Measurements from ENCODE around the gene FUZ. TPM values are rescaled to one million over a fixed set of nuclear protein-coding genes. Genes with fewer than 3 reads are reported as not detected.

FUZ gene
- total and polyA plus RNA-seq, 4 donors: 3.8 to 12.5 (median 7.0) TPM

- Histone ChIP-seq H3K27me3 (ENCODE audit: control insufficient read depth in 4 of 4, insufficient read depth in 4 of 4, low read length in 3 of 4) (no peaks in the 10 kb centered on the region), H3K36me3 (ENCODE audit: control insufficient read depth in 4 of 4, insufficient read depth in 3 of 4, low read depth in 1 of 4, low read length in 3 of 4) (peaks cover 9 to 56% (median 28%) of the 10 kb centered on the region in 4 donors), H3K9me3 (ENCODE audit: control insufficient read depth in 4 of 4, low read length in 3 of 4) (no peaks in the 10 kb centered on the region), H3K27ac (ENCODE audit: low read depth in 1 of 2, low read length in 2 of 2) (no peak overlapping the region), H3K4me1 (ENCODE audit: control insufficient read depth in 4 of 4, insufficient read depth in 4 of 4, low read length in 3 of 4) (no peaks in the 10 kb centered on the region), H3K4me3 (ENCODE audit: low read depth in 1 of 3, low read length in 3 of 3) (no peak overlapping the region), H3K9ac (ENCODE audit: low read depth in 1 of 2, low read length in 2 of 2) (no peak overlapping the region)
- 98% methylated on average over 12 of the region's 12 CpGs for WGBS
- no peak for TF ChIP-seq ATF3 (IDR thresholded peaks at IDR 0.05)
- no peak for TF ChIP-seq RXRA (IDR thresholded peaks at IDR 0.05)
- TF ChIP-seq HNF4A (conservative IDR thresholded peaks at IDR 0.05): no peak
- no peak for TF ChIP-seq MAX (IDR thresholded peaks at IDR 0.05)
- no peak for TF ChIP-seq REST (IDR thresholded peaks at IDR 0.05)
- TF ChIP-seq SP1 (IDR thresholded peaks at IDR 0.05): no peak
- no peak for TF ChIP-seq RAD21 (IDR thresholded peaks at IDR 0.05)
- TF ChIP-seq CTCF (IDR thresholded peaks at IDR 0.05; ENCODE audit: low read depth, low read length, missing input control): no peak
- no peak for TF ChIP-seq TAF1 (conservative IDR thresholded peaks at IDR 0.05)
- TF ChIP-seq ZBTB33 (IDR thresholded peaks at IDR 0.05): no peak
- no peak for TF ChIP-seq JUND (IDR thresholded peaks at IDR 0.05)
- no peak for TF ChIP-seq FOXA2 (IDR thresholded peaks at IDR 0.05)
- TF ChIP-seq FOXA1 (IDR thresholded peaks at IDR 0.05): no peak
- no peak for TF ChIP-seq YY1 (IDR thresholded peaks at IDR 0.05)
- no peak for TF ChIP-seq HNF4G (IDR thresholded peaks at IDR 0.05)
- no peak for TF ChIP-seq NR2F2 (IDR thresholded peaks at IDR 0.05)
- no peak for TF ChIP-seq GABPA (IDR thresholded peaks at IDR 0.05 in 1 of 2, conservative IDR thresholded peaks at IDR 0.05 in 1 of 2)
- TF ChIP-seq EGR1 (IDR thresholded peaks at IDR 0.05; ENCODE audit: low read depth in 2 of 2): no peak
- no peak for DNase-seq (ENCODE audit: low spot score)
Measured at GRCh38 chr19:49835562-49835961, 22.5 kb upstream of the FUZ start.

Measured in liver (tissue), 9 donors.